ENCODE data around the gene MLXIP. TPM values are rescaled to one million over a fixed set of nuclear protein-coding genes. Genes with fewer than 3 reads are reported as not detected.

The MLXIP gene
- total and polyA plus RNA-seq, 4 donors, result 29.1 to 58.8 (median 38.8) TPM

- Histone ChIP-seq H3K27ac (ENCODE audit: low read depth in 1 of 2, low read length in 1 of 2) (no peak overlapping the region), H3K9me3 (ENCODE audit: control insufficient read depth in 4 of 4, insufficient read depth in 3 of 4, low read length in 3 of 4) (peaks cover 0 to 3% (median 0%) of the 10 kb centered on the region in 4 donors), H3K27me3 (ENCODE audit: control insufficient read depth in 3 of 3, insufficient read depth in 3 of 3, low read length in 2 of 3) (peaks cover 0 to 6% (median 1%) of the 10 kb centered on the region in 3 donors), H3K9ac (ENCODE audit: insufficient read depth in 1 of 2, low read length in 2 of 2) (no peak overlapping the region), H3K4me1 (ENCODE audit: control insufficient read depth in 5 of 5, insufficient read depth in 5 of 5, low read length in 5 of 5) (no peaks in the 10 kb centered on the region), H3K36me3 (ENCODE audit: control insufficient read depth in 4 of 4, insufficient read depth in 4 of 4, low read length in 4 of 4) (no peaks in the 10 kb centered on the region), H3K4me3 (no peak overlapping the region)
- ATAC-seq (ENCODE audit: insufficient read depth, low FRiP score) (no peak), DNase-seq (no peak)
- TF ChIP-seq CTCF (IDR thresholded peaks at IDR 0.05; ENCODE audit: control extremely low read depth, extremely low read depth), result no peak
- 65 to 69% methylated on average over 1 of the region's 1 CpG for WGBS, 2 donors
These were observed 116.2 kb downstream of the MLXIP start for GRCh38 chr12:122194804-122195203.

GRCh38 chr12:122195405-122195804, 116.8 kb downstream of the MLXIP start:
- ATAC-seq (ENCODE audit: insufficient read depth, low FRiP score) (no peak), DNase-seq (no peak)
- no peaks in the 10 kb centered on the region for H3K36me3 ChIP-seq (ENCODE audit: control insufficient read depth in 4 of 4, insufficient read depth in 4 of 4, low read length in 4 of 4)
- no peak overlapping the region for H3K27ac ChIP-seq (ENCODE audit: low read depth in 1 of 2, low read length in 1 of 2)
- no peak for TF ChIP-seq CTCF (IDR thresholded peaks at IDR 0.05; ENCODE audit: control extremely low read depth, extremely low read depth)
- H3K4me1 ChIP-seq (ENCODE audit: control insufficient read depth in 5 of 5, insufficient read depth in 5 of 5, low read length in 5 of 5), result no peaks in the 10 kb centered on the region
- no peak overlapping the region for H3K4me3 ChIP-seq
- H3K9ac ChIP-seq (ENCODE audit: insufficient read depth in 1 of 2, low read length in 2 of 2), result no peak overlapping the region
- peaks cover 0 to 12% (median 3%) of the 10 kb centered on the region in 3 donors for H3K27me3 ChIP-seq (ENCODE audit: control insufficient read depth in 3 of 3, insufficient read depth in 3 of 3, low read length in 2 of 3)
- peaks cover 0 to 3% (median 0%) of the 10 kb centered on the region in 4 donors for H3K9me3 ChIP-seq (ENCODE audit: control insufficient read depth in 4 of 4, insufficient read depth in 3 of 4, low read length in 3 of 4)
- WGBS, 2 donors, result 92% methylated on average over 4 of the region's 4 CpGs

Other genes starting within 250 kb of the MLXIP start
- 1 to 10 TPM in 1 of 2 donors, not detected in 1; 4.0 TPM for gene HPD, start 219.9 kb upstream of the MLXIP start, total RNA-seq
- gene HPD, start 219.9 kb upstream of the MLXIP start, polyA plus RNA-seq, result 1 to 10 TPM in 1 of 2 donors, under 1 TPM in 1; 0.88 to 1.2 TPM
- 10 to 100 TPM; 52.4 to 72.8 TPM for gene PSMD9, start 190.0 kb upstream of the MLXIP start, total RNA-seq
- 100 to 1,000 TPM in 1 of 2 donors, 10 to 100 TPM in 1; 39.6 to 134 TPM for gene PSMD9, start 190.0 kb upstream of the MLXIP start, polyA plus RNA-seq
- gene CFAP251, start 160.2 kb upstream of the MLXIP start, total RNA-seq, result 10 to 100 TPM; 24.0 to 35.4 TPM
- gene CFAP251, start 160.2 kb upstream of the MLXIP start, polyA plus RNA-seq, result 1 to 10 TPM; 6.9 to 7.2 TPM
- gene BCL7A, start 56.9 kb upstream of the MLXIP start, total RNA-seq, result 10 to 100 TPM; 13.2 to 21.2 TPM
- 1 to 10 TPM; 3.4 to 4.5 TPM for gene BCL7A, start 56.9 kb upstream of the MLXIP start, polyA plus RNA-seq
- not detected for gene IL31, start 95.5 kb downstream of the MLXIP start, total RNA-seq
- not detected for gene IL31, start 95.5 kb downstream of the MLXIP start, polyA plus RNA-seq
- gene LRRC43, start 104.4 kb downstream of the MLXIP start, total RNA-seq, result 10 to 100 TPM; 10.7 to 11.6 TPM
- 1 to 10 TPM; 2.1 to 3.7 TPM for gene LRRC43, start 104.4 kb downstream of the MLXIP start, polyA plus RNA-seq
- under 1 TPM in 1 of 2 donors, not detected in 1; 0.80 TPM for gene B3GNT4, start 125.0 kb downstream of the MLXIP start, total RNA-seq
- under 1 TPM; 0.43 to 0.49 TPM for gene B3GNT4, start 125.0 kb downstream of the MLXIP start, polyA plus RNA-seq
- 10 to 100 TPM; 37.5 to 44.1 TPM for gene DIABLO, start 147.3 kb downstream of the MLXIP start, total RNA-seq
- 10 to 100 TPM; 40.5 to 46.8 TPM for gene DIABLO, start 147.3 kb downstream of the MLXIP start, polyA plus RNA-seq
- gene VPS33A, start 187.7 kb downstream of the MLXIP start, total RNA-seq, result 10 to 100 TPM; 15.7 to 17.6 TPM
- gene VPS33A, start 187.7 kb downstream of the MLXIP start, polyA plus RNA-seq, result 10 to 100 TPM in 1 of 2 donors, 1 to 10 TPM in 1; 8.1 to 15.1 TPM

All from lung (tissue), 12 donors.